ENCODE results near the gene DNAJC10.

DNA sequence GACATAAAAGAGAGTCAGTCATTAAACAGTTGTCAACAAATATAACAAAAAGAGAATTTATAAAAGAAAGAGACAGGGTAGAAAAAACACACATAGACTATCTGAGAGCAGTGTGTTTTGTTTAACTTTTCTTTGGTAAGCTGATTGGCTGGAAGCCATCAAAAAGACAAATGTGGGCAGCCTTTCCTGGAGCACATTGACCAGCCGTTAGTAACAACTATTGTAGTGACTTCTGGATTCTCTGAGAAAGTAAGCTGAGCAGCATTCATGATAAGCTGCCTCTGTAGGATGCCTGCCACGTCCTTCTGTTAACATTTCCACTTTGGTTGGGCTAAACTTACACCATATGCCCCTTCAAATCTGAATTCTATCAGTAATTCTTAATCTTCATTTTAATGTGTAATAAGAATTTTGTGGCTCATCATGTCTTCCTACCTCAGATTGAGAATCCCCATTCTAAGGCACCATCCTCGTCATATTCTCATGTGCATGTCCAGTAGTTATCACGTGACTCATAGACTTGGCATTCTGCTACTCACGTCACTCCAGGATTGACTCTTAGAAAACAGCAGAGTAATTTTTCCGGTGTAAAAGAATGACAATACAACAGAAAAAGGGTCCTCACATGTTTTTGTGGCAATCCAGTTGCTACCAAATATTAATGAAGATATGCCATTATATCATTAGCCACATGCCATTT is 43.4 kb upstream of the DNAJC10 start:
- TF ChIP-seq CREM (IDR thresholded peaks at IDR 0.05; ENCODE audit: low read depth) (no peak), RFX5 (IDR thresholded peaks at IDR 0.05; ENCODE audit: low read depth, low read length) (no peak), ELF1 (tag; IDR thresholded peaks at IDR 0.05) (no peak)
- TF ChIP-seq, protein P1, sequence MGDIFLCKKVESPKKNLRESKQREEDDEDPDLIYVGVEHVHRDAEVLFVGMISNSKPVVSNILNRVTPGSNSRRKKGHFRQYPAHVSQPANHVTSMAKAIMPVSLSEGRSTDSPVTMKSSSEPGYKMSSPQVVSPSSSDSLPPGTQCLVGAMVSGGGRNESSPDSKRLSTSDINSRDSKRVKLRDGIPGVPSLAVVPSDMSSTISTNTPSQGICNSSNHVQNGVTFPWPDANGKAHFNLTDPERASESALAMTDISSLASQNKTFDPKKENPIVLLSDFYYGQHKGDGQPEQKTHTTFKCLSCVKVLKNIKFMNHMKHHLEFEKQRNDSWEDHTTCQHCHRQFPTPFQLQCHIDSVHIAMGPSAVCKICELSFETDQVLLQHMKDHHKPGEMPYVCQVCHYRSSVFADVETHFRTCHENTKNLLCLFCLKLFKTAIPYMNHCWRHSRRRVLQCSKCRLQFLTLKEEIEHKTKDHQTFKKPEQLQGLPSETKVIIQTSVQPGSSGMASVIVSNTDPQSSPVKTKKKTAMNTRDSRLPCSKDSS (IDR thresholded peaks at IDR 0.05; ENCODE audit: low read depth, partially characterized antibody): no peak
